ENCODE data around the gene SELENON. TPM values are rescaled to one million over a fixed set of nuclear protein-coding genes. Genes with fewer than 3 reads are reported as not detected.

Gene SELENON
- total RNA-seq, 1 experiment from 2014 or later = 57.2 TPM

DNA sequence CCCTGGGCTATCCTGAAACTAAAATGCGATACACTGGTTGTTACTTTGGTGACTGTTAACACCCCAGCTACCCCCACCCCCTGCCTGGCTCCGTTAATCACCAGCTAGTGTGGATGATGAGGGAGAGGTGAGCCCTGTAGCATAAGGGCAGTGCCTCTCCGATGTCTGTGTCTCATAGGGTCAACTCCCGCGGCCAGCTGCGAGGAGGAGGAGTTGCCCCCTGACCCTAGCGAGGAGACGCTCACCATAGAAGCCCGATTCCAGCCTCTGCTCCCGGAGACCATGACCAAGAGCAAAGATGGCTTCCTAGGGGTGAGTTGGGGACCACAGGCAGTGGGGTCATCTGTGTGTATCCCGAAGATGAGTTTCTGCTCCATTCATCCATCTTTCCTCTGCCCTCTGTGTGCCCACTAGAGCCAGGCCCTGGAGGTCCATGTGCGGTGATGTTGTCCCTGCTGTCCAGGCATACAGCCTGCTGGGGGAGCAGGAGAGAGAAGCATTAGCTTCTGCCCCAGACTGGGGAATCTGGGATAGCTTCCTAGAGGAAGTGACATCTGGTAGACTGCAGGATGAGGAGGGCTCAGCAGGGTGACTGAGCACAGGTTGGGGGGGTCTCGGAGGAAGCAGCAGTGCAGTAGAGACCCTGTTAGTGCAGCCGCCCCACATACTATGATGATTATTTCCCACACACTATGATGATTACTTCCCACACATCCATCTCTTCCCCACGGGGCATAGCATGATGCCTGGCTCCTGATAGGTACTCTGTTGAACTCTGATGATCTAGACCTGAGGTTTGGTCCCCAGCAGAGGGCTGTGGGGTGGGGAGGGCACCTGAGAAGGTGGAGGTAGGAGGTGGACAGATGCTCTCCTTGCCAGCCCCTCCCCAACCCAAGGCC is 5.2 kb downstream of the SELENON start:
- Histone ChIP-seq H3K4me3 (ENCODE audit: low read depth in 2 of 2, low read length in 2 of 2) (no peak overlapping the region), H3K27ac (ENCODE audit: low read length) (no peak overlapping the region), H3K4me1 (ENCODE audit: control insufficient read depth, insufficient read depth, low read length) (0 out of 2 replicates have a peak, but pooled peaks cover 5% of the 10 kb centered on the region), H3K9me3 (ENCODE audit: control insufficient read depth, insufficient read depth, low read depth, low read length) (no peaks in the 10 kb centered on the region), H3K27me3 (ENCODE audit: control insufficient read depth, insufficient read depth, low read length) (no peaks in the 10 kb centered on the region), H3K36me3 (ENCODE audit: control insufficient read depth, insufficient read depth, low read length) (no peaks in the 10 kb centered on the region)
- BruUV-seq (replicated peaks) = no TSS peak
- in situ Hi-C loops (cut with HindIII; ENCODE audit: low pct_unique_long_range_greater_than_20kb, low sequenced_read_pairs) (no loop called here), intact Hi-C loops (cut with micrococcal nuclease; ENCODE audit: unreplicated experiment) (no loop called here)
- ATAC-seq (no peak), DNase-seq (ENCODE audit: low read depth, low spot score) (no peak)
- ChIA-PET POLR2A (no interaction called here), CTCF (no interaction called here)
- TF ChIP-seq, protein P1, sequence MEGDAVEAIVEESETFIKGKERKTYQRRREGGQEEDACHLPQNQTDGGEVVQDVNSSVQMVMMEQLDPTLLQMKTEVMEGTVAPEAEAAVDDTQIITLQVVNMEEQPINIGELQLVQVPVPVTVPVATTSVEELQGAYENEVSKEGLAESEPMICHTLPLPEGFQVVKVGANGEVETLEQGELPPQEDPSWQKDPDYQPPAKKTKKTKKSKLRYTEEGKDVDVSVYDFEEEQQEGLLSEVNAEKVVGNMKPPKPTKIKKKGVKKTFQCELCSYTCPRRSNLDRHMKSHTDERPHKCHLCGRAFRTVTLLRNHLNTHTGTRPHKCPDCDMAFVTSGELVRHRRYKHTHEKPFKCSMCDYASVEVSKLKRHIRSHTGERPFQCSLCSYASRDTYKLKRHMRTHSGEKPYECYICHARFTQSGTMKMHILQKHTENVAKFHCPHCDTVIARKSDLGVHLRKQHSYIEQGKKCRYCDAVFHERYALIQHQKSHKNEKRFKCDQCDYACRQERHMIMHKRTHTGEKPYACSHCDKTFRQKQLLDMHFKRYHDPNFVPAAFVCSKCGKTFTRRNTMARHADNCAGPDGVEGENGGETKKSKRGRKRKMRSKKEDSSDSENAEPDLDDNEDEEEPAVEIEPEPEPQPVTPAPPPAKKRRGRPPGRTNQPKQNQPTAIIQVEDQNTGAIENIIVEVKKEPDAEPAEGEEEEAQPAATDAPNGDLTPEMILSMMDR (IDR thresholded peaks at IDR 0.05) = no peak
- TF ChIP-seq, protein P2, sequence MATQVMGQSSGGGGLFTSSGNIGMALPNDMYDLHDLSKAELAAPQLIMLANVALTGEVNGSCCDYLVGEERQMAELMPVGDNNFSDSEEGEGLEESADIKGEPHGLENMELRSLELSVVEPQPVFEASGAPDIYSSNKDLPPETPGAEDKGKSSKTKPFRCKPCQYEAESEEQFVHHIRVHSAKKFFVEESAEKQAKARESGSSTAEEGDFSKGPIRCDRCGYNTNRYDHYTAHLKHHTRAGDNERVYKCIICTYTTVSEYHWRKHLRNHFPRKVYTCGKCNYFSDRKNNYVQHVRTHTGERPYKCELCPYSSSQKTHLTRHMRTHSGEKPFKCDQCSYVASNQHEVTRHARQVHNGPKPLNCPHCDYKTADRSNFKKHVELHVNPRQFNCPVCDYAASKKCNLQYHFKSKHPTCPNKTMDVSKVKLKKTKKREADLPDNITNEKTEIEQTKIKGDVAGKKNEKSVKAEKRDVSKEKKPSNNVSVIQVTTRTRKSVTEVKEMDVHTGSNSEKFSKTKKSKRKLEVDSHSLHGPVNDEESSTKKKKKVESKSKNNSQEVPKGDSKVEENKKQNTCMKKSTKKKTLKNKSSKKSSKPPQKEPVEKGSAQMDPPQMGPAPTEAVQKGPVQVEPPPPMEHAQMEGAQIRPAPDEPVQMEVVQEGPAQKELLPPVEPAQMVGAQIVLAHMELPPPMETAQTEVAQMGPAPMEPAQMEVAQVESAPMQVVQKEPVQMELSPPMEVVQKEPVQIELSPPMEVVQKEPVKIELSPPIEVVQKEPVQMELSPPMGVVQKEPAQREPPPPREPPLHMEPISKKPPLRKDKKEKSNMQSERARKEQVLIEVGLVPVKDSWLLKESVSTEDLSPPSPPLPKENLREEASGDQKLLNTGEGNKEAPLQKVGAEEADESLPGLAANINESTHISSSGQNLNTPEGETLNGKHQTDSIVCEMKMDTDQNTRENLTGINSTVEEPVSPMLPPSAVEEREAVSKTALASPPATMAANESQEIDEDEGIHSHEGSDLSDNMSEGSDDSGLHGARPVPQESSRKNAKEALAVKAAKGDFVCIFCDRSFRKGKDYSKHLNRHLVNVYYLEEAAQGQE (IDR thresholded peaks at IDR 0.05; ENCODE audit: insufficient read depth in 1 of 2, low read depth in 2 of 2, low read length in 1 of 2) = no peak
- TF ChIP-seq TCF7L2 (IDR thresholded peaks at IDR 0.05; ENCODE audit: low read depth, low read length) (no peak), SIN3A (IDR thresholded peaks at IDR 0.05; ENCODE audit: borderline replicate concordance, insufficient read depth, low read depth, low read length) (no peak), POLR2AphosphoS5 (IDR thresholded peaks at IDR 0.05; ENCODE audit: low read depth, low read length) (no peak)

DNA sequence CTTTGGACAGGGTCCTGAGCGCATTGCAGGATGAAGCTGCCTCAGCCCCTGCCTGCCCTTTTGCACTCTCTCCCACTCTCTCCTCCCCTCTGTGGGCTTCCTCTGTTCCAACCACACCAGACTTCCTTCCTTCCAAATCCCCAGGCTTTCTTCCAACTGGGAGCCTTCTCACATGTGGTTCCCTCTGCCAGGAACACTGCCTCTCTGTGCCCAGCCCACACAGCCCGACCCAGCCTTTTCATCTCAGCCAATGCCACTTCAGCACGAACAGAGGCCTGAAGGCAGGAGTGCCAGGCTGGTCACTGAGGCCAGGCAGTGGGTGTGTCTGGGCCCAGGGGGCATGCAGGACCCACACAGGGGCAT is 5.9 kb downstream of the SELENON start:
- in situ Hi-C loops (cut with HindIII; ENCODE audit: low pct_unique_long_range_greater_than_20kb, low sequenced_read_pairs) = no loop called here

More for the DNA sequence above, 5.9 kb downstream of the SELENON start:
- POLR2A ChIA-PET = no interaction called here
- Histone ChIP-seq H3K27ac (ENCODE audit: low read length) (no peak overlapping the region), H3K27me3 (ENCODE audit: control insufficient read depth, insufficient read depth, low read length) (no peaks in the 10 kb centered on the region), H3K36me3 (ENCODE audit: control insufficient read depth, insufficient read depth, low read length) (no peaks in the 10 kb centered on the region), H3K9me3 (ENCODE audit: control insufficient read depth, insufficient read depth, low read depth, low read length) (no peaks in the 10 kb centered on the region), H3K4me3 (ENCODE audit: low read depth in 2 of 2, low read length in 2 of 2) (no peak overlapping the region), H3K4me1 (ENCODE audit: control insufficient read depth, insufficient read depth, low read length) (0 out of 2 replicates have a peak, but pooled peaks cover 3% of the 10 kb centered on the region)
- intact Hi-C loops (cut with micrococcal nuclease; ENCODE audit: unreplicated experiment) = no loop called here
- CTCF ChIA-PET = no interaction called here
- BruUV-seq (replicated peaks) = no TSS peak
- DNase-seq (ENCODE audit: low read depth, low spot score) (no peak), ATAC-seq (no peak)
- TF ChIP-seq POLR2AphosphoS5 (IDR thresholded peaks at IDR 0.05; ENCODE audit: low read depth, low read length) (no peak), TCF7L2 (IDR thresholded peaks at IDR 0.05; ENCODE audit: low read depth, low read length) (no peak), SIN3A (IDR thresholded peaks at IDR 0.05; ENCODE audit: borderline replicate concordance, insufficient read depth, low read depth, low read length) (no peak)
- TF ChIP-seq, protein P2 (IDR thresholded peaks at IDR 0.05; ENCODE audit: insufficient read depth in 1 of 2, low read depth in 2 of 2, low read length in 1 of 2) = no peak
- TF ChIP-seq, protein P1 (IDR thresholded peaks at IDR 0.05) = no peak
